B cell (primary cell): ENCODE data around the gene NTN3. TPM values are rescaled to one million over a fixed set of nuclear protein-coding genes. Genes with fewer than 3 reads are reported as not detected.

Experiments
- ATAC-seq: fragments of 200-7000 bp; cut with Tn5 transposase; one replicate; pipeline ENCODE4 v1.10.0; 2021; ENCODE audit warnings: low read depth, mild to moderate bottlenecking, moderate number of reproducible peaks, moderate library complexity
- CTCF ChIA-PET: fragments of 350-600 bp; sonication (Branson Sonifier 250); formaldehyde crosslinking; loops from one replicate; lab custom pipeline; 2021; ENCODE audit warnings: antibody characterized with exemption, inconsistent platforms; lab: Charles Lee
- POLR2A ChIA-PET: fragments of 350-600 bp; sonication (Branson Sonifier 250); formaldehyde crosslinking; loops from one replicate; lab custom pipeline; 2021; ENCODE audit warnings: antibody characterized with exemption; lab: Charles Lee
- DNase-seq: peaks from one replicate; pipeline ENCODE4 v3.0.0; 2013
- H2AFZ ChIP-seq: 2 replicates; pipeline ENCODE4 v1.6.1; 2012; ENCODE audit warnings: mild to moderate bottlenecking, low read depth, low read length; ENCODE audit not compliant: insufficient read depth, poor library complexity, severe bottlenecking
- H3K27ac ChIP-seq, 2 donors: 1 replicate in 1 of 2; 2 replicates in 1 of 2; pipeline ENCODE4 v1.5.1; 2012 to 2013; ENCODE audit warnings: low read length in 2 of 2, mild to moderate bottlenecking in 2 of 2, moderate library complexity in 1 of 2
- H3K27me3 ChIP-seq, 4 experiments: fragments of 200-600 bp in 1 of 4; sonication (generic) in 1 of 4; replicated peaks in 1 of 4; 1 replicate in 2 of 4; 2 replicates in 2 of 4; pipeline versions ENCODE4 v1.6.1 to v1.7.0; 2013 to 2016; ENCODE audit warnings: low read length in 3 of 4, mild to moderate bottlenecking in 2 of 4, mixed read lengths in 1 of 4, moderate library complexity in 1 of 4; ENCODE audit not compliant: insufficient read depth in 4 of 4, control insufficient read depth in 3 of 4; ENCODE audit errors: control extremely low read depth in 1 of 4
- H3K36me3 ChIP-seq, 2 experiments: replicated peaks in 1 of 2; 1 replicate in 1 of 2; 2 replicates in 1 of 2; pipeline versions ENCODE4 v1.6.1 to v1.7.1; 2013; ENCODE audit warnings: low read length in 1 of 2; ENCODE audit not compliant: insufficient read depth in 2 of 2, control insufficient read depth in 1 of 2; ENCODE audit errors: control extremely low read depth in 1 of 2, extremely low read depth in 1 of 2
- H3K4me1 ChIP-seq, 2 donors: fragments of 200-600 bp in 1 of 2; sonication (generic) in 1 of 2; 1 replicate in 1 of 2; 2 replicates in 1 of 2; pipeline versions ENCODE4 v1.5.1 to v1.6.1; 2013 to 2017; ENCODE audit warnings: low read length in 2 of 2; ENCODE audit not compliant: control insufficient read depth in 2 of 2, insufficient read depth in 2 of 2
- H3K4me2 ChIP-seq: replicated peaks from 2 replicates; pipeline ENCODE3; 2012; ENCODE audit warnings: mild to moderate bottlenecking, low read depth, low read length; ENCODE audit not compliant: poor library complexity, severe bottlenecking
- H3K4me3 ChIP-seq, 5 experiments: fragments of 200-600 bp in 1 of 5; sonication (generic) in 1 of 5; 1 replicate in 3 of 5; 2 replicates in 2 of 5; pipeline versions ENCODE4 v1.5.1 to v1.7.0; 2011 to 2016; ENCODE audit warnings: low read length in 4 of 5, mild to moderate bottlenecking in 4 of 5, low read depth in 2 of 5, control low read depth in 1 of 5, moderate library complexity in 1 of 5; ENCODE audit not compliant: insufficient read depth in 1 of 5; ENCODE audit errors: control extremely low read depth in 1 of 5, extremely low read depth in 1 of 5
- H3K79me2 ChIP-seq: fragments of 200-600 bp; sonication (generic); one replicate; pipeline ENCODE4 v1.6.0; 2016; ENCODE audit warnings: low read length; ENCODE audit not compliant: control insufficient read depth, insufficient read depth
- H3K9ac ChIP-seq: fragments of 200-600 bp; sonication (generic); 2 replicates; pipeline ENCODE4 v1.6.1; 2017; ENCODE audit warnings: mild to moderate bottlenecking, low read length, moderate library complexity
- H3K9me3 ChIP-seq, 3 donors: one replicate each; pipeline versions ENCODE4 v1.6.1 to v1.7.1; 2013; ENCODE audit warnings: low read length in 2 of 3; ENCODE audit not compliant: control insufficient read depth in 2 of 3, insufficient read depth in 1 of 3; ENCODE audit errors: control extremely low read depth in 1 of 3
- H4K20me1 ChIP-seq: 2 replicates; pipeline ENCODE4 v1.6.0; 2012; ENCODE audit warnings: mild to moderate bottlenecking, low read length; ENCODE audit not compliant: insufficient read depth, control insufficient read depth, poor library complexity, severe bottlenecking
- H3K27ac Mint-ChIP-seq: one replicate; pipeline ENCODE4 v1.8.0; 2021; ENCODE audit warnings: mixed read lengths
- H3K27me3 Mint-ChIP-seq: one replicate; pipeline ENCODE4 v1.8.0; 2021; ENCODE audit warnings: mixed read lengths
- H3K4me1 Mint-ChIP-seq: one replicate; pipeline ENCODE4 v1.8.0; 2021; ENCODE audit warnings: mixed read lengths
- H3K4me3 Mint-ChIP-seq: one replicate; pipeline ENCODE4 v1.8.0; 2021; ENCODE audit warnings: mixed read lengths
- H3K9me3 Mint-ChIP-seq: one replicate; pipeline ENCODE4 v1.8.0; 2022; ENCODE audit warnings: mixed read lengths; ENCODE audit not compliant: insufficient read depth
- EZH2 ChIP-seq: IDR thresholded peaks from 2 replicates; pipeline ENCODE4 v1.6.1; 2012; ENCODE audit warnings: borderline replicate concordance, low read depth, mild to moderate bottlenecking, moderate library complexity, low read length; ENCODE audit not compliant: insufficient read depth, poor library complexity, severe bottlenecking
- WGBS: methylation state at CpG from one replicate; pipeline ENCODE4 v1.1.5; 2013; ENCODE audit warnings: missing lambda C conversion rate; ENCODE audit not compliant: insufficient coverage; 5-methylcytosine and 5-hydroxymethylcytosine counted together
- intact Hi-C: fragments of 100-400 bp; cut with micrococcal nuclease; formaldehyde crosslinking; loops from one replicate; pipeline ENCODE4 v1.10.0; 2022
- polyA plus RNA-seq: library from polyadenylated mRNA; depleted of rRNA; stranded (reverse); fragments of >200 nt; gene quantifications from 2 replicates; pipeline ENCODE4 v1.2.3, GENCODE V29; 2012
- total RNA-seq, 2 donors: library from RNA; stranded (reverse); fragments of 120-200 nt in 1 of 2; gene quantifications; 1 replicate in 1 of 2; 2 replicates in 1 of 2; pipeline versions ENCODE4 v1.2.3 to v1.2.4, GENCODE V29; 2013 to 2022
- TF ChIP-seq, protein P1 (sequence below): fragments of 200-600 bp; IDR thresholded peaks from one replicate; pipeline ENCODE4 v1.8.0; 2022; ENCODE audit warnings: antibody characterized with exemption, mild to moderate bottlenecking

Gene NTN3
- total and polyA plus RNA-seq, 2 donors (not counting 1 experiment from before 2014, with no cell fraction given): not detected

- no peak for DNase-seq
- H3K4me3 ChIP-seq: no peak overlapping the region
- H3K4me1 Mint-ChIP-seq: peaks cover 2% of the 10 kb centered on the region
- intact Hi-C loops: no loop called here
- peaks cover 0 to 6% of the 10 kb centered on the region in 2 donors for H3K4me1 ChIP-seq
- no peaks in the 10 kb centered on the region for H3K27me3 Mint-ChIP-seq
- H3K36me3 ChIP-seq: peaks cover 0 to 4% of the 10 kb centered on the region in 2 experiments
- no peaks in the 10 kb centered on the region for H4K20me1 ChIP-seq
- no peak overlapping the region for H3K9ac ChIP-seq
- no peak overlapping the region for H3K27ac Mint-ChIP-seq
- ChIA-PET POLR2A (no interaction called here), CTCF (interaction anchor here (0.6 kb wide), 1 partner anchor 94 kb away, joined by 3 read pairs; no protein-coding TSS in a partner anchor)
- WGBS: 96% methylated on average over 62 of the region's 62 CpGs
- ATAC-seq: no peak
- no peak overlapping the region for H3K4me2 ChIP-seq
- no peak overlapping the region for H2AFZ ChIP-seq
- no peaks in the 10 kb centered on the region for H3K9me3 Mint-ChIP-seq
- H3K9me3 ChIP-seq: no peaks in the 10 kb centered on the region
- H3K4me3 Mint-ChIP-seq: no peak overlapping the region
- TF ChIP-seq, protein P1, sequence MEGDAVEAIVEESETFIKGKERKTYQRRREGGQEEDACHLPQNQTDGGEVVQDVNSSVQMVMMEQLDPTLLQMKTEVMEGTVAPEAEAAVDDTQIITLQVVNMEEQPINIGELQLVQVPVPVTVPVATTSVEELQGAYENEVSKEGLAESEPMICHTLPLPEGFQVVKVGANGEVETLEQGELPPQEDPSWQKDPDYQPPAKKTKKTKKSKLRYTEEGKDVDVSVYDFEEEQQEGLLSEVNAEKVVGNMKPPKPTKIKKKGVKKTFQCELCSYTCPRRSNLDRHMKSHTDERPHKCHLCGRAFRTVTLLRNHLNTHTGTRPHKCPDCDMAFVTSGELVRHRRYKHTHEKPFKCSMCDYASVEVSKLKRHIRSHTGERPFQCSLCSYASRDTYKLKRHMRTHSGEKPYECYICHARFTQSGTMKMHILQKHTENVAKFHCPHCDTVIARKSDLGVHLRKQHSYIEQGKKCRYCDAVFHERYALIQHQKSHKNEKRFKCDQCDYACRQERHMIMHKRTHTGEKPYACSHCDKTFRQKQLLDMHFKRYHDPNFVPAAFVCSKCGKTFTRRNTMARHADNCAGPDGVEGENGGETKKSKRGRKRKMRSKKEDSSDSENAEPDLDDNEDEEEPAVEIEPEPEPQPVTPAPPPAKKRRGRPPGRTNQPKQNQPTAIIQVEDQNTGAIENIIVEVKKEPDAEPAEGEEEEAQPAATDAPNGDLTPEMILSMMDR: no peak
- no peak for TF ChIP-seq EZH2
- no peaks in the 10 kb centered on the region for H3K27me3 ChIP-seq
- peaks cover 12% of the 10 kb centered on the region for H3K79me2 ChIP-seq
- H3K27ac ChIP-seq: no peak overlapping the region
Observed at GRCh38 chr16:2496223-2497115, 25.4 kb downstream of the NTN3 start.

DNA sequence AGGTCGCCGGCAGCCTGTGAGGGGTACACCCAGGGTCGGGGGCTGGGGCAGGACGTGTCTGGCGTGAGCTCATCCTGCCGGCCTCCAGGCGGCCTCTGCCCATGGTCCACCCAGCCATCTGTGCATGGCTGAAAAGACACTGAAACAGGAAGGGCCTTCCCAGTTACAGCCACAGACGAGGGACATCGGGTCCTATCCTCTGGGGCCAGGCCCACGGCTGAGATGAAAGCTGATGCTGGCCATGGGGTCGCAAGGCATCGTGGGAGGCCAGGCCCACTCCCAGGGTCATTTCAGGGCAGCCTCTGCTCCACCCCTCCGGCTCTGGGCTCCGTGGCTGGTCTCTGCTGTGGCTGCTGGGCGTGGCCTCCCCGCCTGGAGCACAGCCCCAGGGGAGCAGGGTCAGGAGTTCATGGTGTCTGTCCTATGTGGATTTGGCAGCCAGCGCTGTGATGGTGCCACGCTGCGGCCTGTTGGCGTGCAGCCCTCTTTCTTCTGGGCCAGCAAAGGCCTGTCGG lies 26.1 kb downstream of the NTN3 start:
- Histone ChIP-seq H3K9ac (no peak overlapping the region), H3K4me2 (no peak overlapping the region), H3K27ac (no peak overlapping the region), H2AFZ (no peak overlapping the region), H3K79me2 (peaks cover 16% of the 10 kb centered on the region), H4K20me1 (no peaks in the 10 kb centered on the region), H3K36me3 (peaks cover 0 to 4% of the 10 kb centered on the region in 2 experiments), H3K27me3 (no peaks in the 10 kb centered on the region), H3K9me3 (no peaks in the 10 kb centered on the region), H3K4me3 (no peak overlapping the region), H3K4me1 (peaks cover 0 to 8% of the 10 kb centered on the region in 2 donors)
- ChIA-PET POLR2A (no interaction called here), CTCF (no interaction called here)
- Mint-ChIP-seq H3K4me1 (peaks cover 2% of the 10 kb centered on the region), H3K9me3 (no peaks in the 10 kb centered on the region), H3K4me3 (no peak overlapping the region), H3K27me3 (no peaks in the 10 kb centered on the region), H3K27ac (no peak overlapping the region)
- DNase-seq (no peak), ATAC-seq (no peak)
- 93% methylated on average over 21 of the region's 21 CpGs for WGBS
- intact Hi-C loops: no loop called here
- TF ChIP-seq EZH2: no peak
- TF ChIP-seq, protein P1: no peak
